Pancreas (tissue), 10 donors: ENCODE results near the gene C8B. TPM values are rescaled to one million over a fixed set of nuclear protein-coding genes. Genes with fewer than 3 reads are reported as not detected.

Source experiments
- ATAC-seq, 4 donors: fragments of 200-7000 bp; cut with Tn5 transposase; one replicate each; pipeline versions ENCODE4 v1.8.0 to v1.9.1; 2020; ENCODE audit warnings: mild to moderate bottlenecking in 4 of 4, moderate library complexity in 4 of 4
- DNase-seq, 6 donors: peaks; one replicate each; pipeline ENCODE4 v3.0.0-alpha.2; 2020
- FAIRE-seq: peaks from 2 replicates; lab custom pipeline; 2012; peaks lifted over from hg19 to GRCh38; lab: Jason Lieb, UNC
- H3K27ac ChIP-seq, 4 donors: fragments of 200-600 bp; sonication (generic); 1 replicate in 3 of 4; 2 replicates in 1 of 4; pipeline versions ENCODE4 v1.5.0 to v1.8.0; 2020
- H3K27me3 ChIP-seq, 4 donors: fragments of 200-600 bp; one replicate each; pipeline ENCODE4 v1.8.0; 2021
- H3K36me3 ChIP-seq, 3 donors: fragments of 200-600 bp; sonication (generic) in 1 of 3; one replicate each; pipeline versions ENCODE4 v1.5.0 to v1.8.0; 2020 to 2021
- H3K4me1 ChIP-seq, 3 donors: fragments of 200-600 bp; one replicate each; pipeline ENCODE4 v1.8.0; 2021
- H3K4me3 ChIP-seq, 4 donors: fragments of 200-600 bp; sonication (generic) in 2 of 4; one replicate each; pipeline versions ENCODE4 v1.5.0 to v1.8.0; 2020 to 2021
- H3K9me3 ChIP-seq, 4 donors: fragments of 200-600 bp; one replicate each; pipeline ENCODE4 v1.8.0; 2021
- WGBS, 2 donors: extraction: QIAGEN DNeasy Blood & Tissue Kit; methylation state at CpG; one replicate each; pipeline ENCODE4 v1.1.7; 2013; 5-methylcytosine and 5-hydroxymethylcytosine counted together
- intact Hi-C, 3 donors: fragments of 100-400 bp; cut with DNase I; formaldehyde crosslinking; loops; one replicate each; pipeline versions ENCODE4 v1.11.1 to v1.14.2; 2022
- polyA plus RNA-seq, 2 donors: library from polyadenylated mRNA; stranded (reverse); fragments of 200-250 nt; gene quantifications; one replicate each; pipeline ENCODE4 v1.2.3, GENCODE V29; 2013
- total RNA-seq, 6 donors: library from RNA; stranded (reverse); fragmentation: NEBNext Ultra II Directional in 4 of 6; extraction: Animal tissue kit (Norgen Biotek cat#: 25700) in 4 of 6; gene quantifications; one replicate each; pipeline versions ENCODE4 v1.2.1 to v1.2.4, GENCODE V29; 2021 to 2023
- TF ChIP-seq, protein P1 (sequence below), 4 donors: fragments of 200-600 bp; sonication (generic) in 3 of 4; IDR thresholded peaks; one replicate each; pipeline versions ENCODE4 v1.5.0 to v1.8.0; 2021; ENCODE audit warnings: antibody characterized with exemption in 4 of 4
- donor health status: healthy with polysubstance abuse.
- donor health status: DM: no; HTN: no; CAD: no; lungs with moderate emphysema.
- donor health status: DM: no; HTN: no; CAD: no.
- donor health status: control.
- donor health status: control.
- donor health status: Bipolar disorder and iron deficiency.
- donor health status: DM: yes; HTN: yes; CAD: no.
- donor health status: DM: no; HTN: no; CAD: no.
- donor health status: DM: no; HTN: no; CAD: no.
- donor health status: DM: yes; HTN: yes; CAD: no.

The C8B gene
- total and polyA plus RNA-seq, 8 donors, result 0.05 to 0.28 (median 0.18) TPM; not detected in 4

- H3K9me3 ChIP-seq, result no peaks in the 10 kb centered on the region
- TF ChIP-seq, protein P1, sequence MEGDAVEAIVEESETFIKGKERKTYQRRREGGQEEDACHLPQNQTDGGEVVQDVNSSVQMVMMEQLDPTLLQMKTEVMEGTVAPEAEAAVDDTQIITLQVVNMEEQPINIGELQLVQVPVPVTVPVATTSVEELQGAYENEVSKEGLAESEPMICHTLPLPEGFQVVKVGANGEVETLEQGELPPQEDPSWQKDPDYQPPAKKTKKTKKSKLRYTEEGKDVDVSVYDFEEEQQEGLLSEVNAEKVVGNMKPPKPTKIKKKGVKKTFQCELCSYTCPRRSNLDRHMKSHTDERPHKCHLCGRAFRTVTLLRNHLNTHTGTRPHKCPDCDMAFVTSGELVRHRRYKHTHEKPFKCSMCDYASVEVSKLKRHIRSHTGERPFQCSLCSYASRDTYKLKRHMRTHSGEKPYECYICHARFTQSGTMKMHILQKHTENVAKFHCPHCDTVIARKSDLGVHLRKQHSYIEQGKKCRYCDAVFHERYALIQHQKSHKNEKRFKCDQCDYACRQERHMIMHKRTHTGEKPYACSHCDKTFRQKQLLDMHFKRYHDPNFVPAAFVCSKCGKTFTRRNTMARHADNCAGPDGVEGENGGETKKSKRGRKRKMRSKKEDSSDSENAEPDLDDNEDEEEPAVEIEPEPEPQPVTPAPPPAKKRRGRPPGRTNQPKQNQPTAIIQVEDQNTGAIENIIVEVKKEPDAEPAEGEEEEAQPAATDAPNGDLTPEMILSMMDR (IDR thresholded peaks at IDR 0.05), result no peak
- DNase-seq, result no peak
- no peak for ATAC-seq
- 91 to 94% methylated on average over 4 of the region's 4 CpGs for WGBS, 2 donors
- H3K27ac ChIP-seq, result no peak overlapping the region
- FAIRE-seq, result no peak
- intact Hi-C loops, result no loop called here
- H3K4me3 ChIP-seq, result no peak overlapping the region
- H3K36me3 ChIP-seq, result no peaks in the 10 kb centered on the region
- H3K4me1 ChIP-seq, result peaks cover 5 to 17% (median 13%) of the 10 kb centered on the region in 3 donors
- no peaks in the 10 kb centered on the region for H3K27me3 ChIP-seq
Observed at GRCh38 chr1:56922070-56922469, 43.7 kb downstream of the C8B start.

DNA sequence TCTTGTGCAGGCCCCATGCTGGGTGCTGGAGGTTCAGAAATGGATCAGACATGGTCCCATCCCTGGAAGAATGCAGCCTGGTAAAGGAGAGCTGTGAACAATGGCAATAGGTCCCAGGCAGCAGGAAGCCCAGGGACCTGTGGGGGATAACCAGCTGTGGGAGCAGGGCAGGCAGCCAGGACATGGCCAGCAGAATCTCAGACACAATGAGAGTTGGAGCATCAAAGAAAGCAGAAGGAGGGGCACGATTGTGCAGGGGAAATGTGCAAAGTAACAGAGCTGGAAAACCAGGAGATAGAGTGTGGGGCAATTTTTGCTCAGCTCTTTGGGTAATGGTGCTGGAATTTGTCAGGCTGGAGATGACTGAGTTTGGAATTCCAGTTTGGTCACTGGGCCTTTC, 44.3 kb downstream of the C8B start:
- FAIRE-seq, result no peak
- no peaks in the 10 kb centered on the region for H3K27me3 ChIP-seq
- H3K4me1 ChIP-seq, result peaks cover 5 to 17% (median 13%) of the 10 kb centered on the region in 3 donors
- TF ChIP-seq, protein P1 (IDR thresholded peaks at IDR 0.05), result no peak
- H3K9me3 ChIP-seq, result no peaks in the 10 kb centered on the region
- H3K4me3 ChIP-seq, result no peak overlapping the region
- DNase-seq, result no peak
- H3K27ac ChIP-seq, result no peak overlapping the region
- no peaks in the 10 kb centered on the region for H3K36me3 ChIP-seq
- intact Hi-C loops, result no loop called here
- no peak for ATAC-seq
- WGBS, 2 donors, result 65 to 75% methylated on average over 1 of the region's 1 CpG

GRCh38 chr1:56920591-56921001, 45.2 kb downstream of the C8B start:
- Histone ChIP-seq H3K4me3 (no peak overlapping the region), H3K4me1 (peaks cover 13 to 17% (median 13%) of the 10 kb centered on the region in 3 donors), H3K9me3 (no peaks in the 10 kb centered on the region), H3K27me3 (no peaks in the 10 kb centered on the region), H3K36me3 (no peaks in the 10 kb centered on the region), H3K27ac (no peak overlapping the region)
- FAIRE-seq (no peak), DNase-seq (no peak), ATAC-seq (peak in 1 of 4 donors; percentile 7)
- WGBS, 2 donors, result 91 to 97% methylated on average over 2 of the region's 2 CpGs
- intact Hi-C loops, result no loop called here
- TF ChIP-seq, protein P1 (IDR thresholded peaks at IDR 0.05), result no peak

- intact Hi-C loops, result no loop called here
- peaks cover 13 to 17% (median 13%) of the 10 kb centered on the region in 3 donors for H3K4me1 ChIP-seq
- H3K9me3 ChIP-seq, result no peaks in the 10 kb centered on the region
- ATAC-seq, result no peak
- TF ChIP-seq, protein P1 (IDR thresholded peaks at IDR 0.05), result no peak
- WGBS, 2 donors, result 82 to 89% methylated on average over 5 of the region's 5 CpGs
- H3K27me3 ChIP-seq, result no peaks in the 10 kb centered on the region
- H3K27ac ChIP-seq, result no peak overlapping the region
- no peak overlapping the region for H3K4me3 ChIP-seq
- no peak for DNase-seq
- FAIRE-seq, result no peak
- H3K36me3 ChIP-seq, result no peaks in the 10 kb centered on the region
Observed at GRCh38 chr1:56917356-56917755, 48.5 kb downstream of the C8B start.

GRCh38 chr1:56916630-56917029, 49.2 kb downstream of the C8B start:
- H3K27ac ChIP-seq, result peak overlapping the region in 1 of 4 donors; percentile 12
- H3K27me3 ChIP-seq, result no peaks in the 10 kb centered on the region
- no peaks in the 10 kb centered on the region for H3K9me3 ChIP-seq
- WGBS, 2 donors, result 95 to 100% methylated on average over 3 of the region's 3 CpGs
- TF ChIP-seq, protein P1 (IDR thresholded peaks at IDR 0.05), result no peak
- peaks cover 13 to 17% (median 15%) of the 10 kb centered on the region in 3 donors for H3K4me1 ChIP-seq
- no peak overlapping the region for H3K4me3 ChIP-seq
- no peak for DNase-seq
- FAIRE-seq, result no peak
- ATAC-seq, result no peak
- intact Hi-C loops, result no loop called here
- no peaks in the 10 kb centered on the region for H3K36me3 ChIP-seq
